GM19240 (cell line): ENCODE results near the gene MRM2.

Experiments
- DNase-seq: peaks from one replicate; pipeline ENCODE4 v3.0.0; 2011; ENCODE audit warnings: low spot score; ENCODE audit not compliant: insufficient read length

Gene MRM2

GRCh38 chr7:2266911-2267310 is 24.9 kb upstream of the MRM2 start:
- DNase-seq: no peak

GRCh38 chr7:2264158-2264557 is 22.2 kb upstream of the MRM2 start:
- no peak for DNase-seq

DNA sequence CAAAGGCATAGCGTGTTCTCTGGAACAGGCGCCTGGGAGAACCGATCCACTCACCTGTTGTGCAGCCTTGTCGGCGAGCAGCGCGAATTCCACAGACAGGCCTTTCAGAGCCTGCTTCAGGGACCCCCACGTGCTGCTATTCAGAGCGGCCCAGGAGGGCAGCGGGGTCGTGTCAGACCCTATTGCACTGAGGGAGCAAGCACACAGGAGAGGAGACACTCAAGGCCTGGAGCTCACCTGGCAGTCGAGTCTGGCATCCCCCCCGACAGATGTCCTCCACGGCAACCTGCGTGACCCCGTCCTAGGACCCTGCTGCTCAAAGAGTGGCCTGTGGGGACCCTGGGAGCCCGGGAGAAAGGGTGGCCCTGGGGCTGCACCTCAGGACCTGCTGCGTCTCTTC is 21.2 kb upstream of the MRM2 start:
- no peak for DNase-seq

DNA sequence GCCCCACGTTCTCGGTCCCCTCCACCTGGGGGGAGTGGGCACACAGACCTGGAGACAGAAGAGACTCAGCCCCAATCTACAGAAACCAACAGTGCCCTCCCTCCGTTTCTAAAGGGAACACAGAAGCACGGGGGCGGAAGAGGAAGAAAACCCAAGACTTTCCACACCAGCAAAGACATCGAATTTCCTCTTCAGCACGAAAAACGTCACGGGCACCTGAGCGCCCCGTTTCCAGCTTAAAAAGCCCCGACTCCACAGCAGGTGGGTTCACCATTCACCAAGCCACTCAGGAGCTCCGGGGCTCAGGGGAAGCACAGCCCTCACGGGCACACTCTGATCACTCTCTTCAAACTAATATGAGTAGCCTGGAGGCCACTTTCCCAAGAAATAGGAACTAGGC is 19.6 kb upstream of the MRM2 start:
- DNase-seq: peak; percentile 47

GRCh38 chr7:2260820-2261219 is 18.8 kb upstream of the MRM2 start:
- no peak for DNase-seq

DNA sequence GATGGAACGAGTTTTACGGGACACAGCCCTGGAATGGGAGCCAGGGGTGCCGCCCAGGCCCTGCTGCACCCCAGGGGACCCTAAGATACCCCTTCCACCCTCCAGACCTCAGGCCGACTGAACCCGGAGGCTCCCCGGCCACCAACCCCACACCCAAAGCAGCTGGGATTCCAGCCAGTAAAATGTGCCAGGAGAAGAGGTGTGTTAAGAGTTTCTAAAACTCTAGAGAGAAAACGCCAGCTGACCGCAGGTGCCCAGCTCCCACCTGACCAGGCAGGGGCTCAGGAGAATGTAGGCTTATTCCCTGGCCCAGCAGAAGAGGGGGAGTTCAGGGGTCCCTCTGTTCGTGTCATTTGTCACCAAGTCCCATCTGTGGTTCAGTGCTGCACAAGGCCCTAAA is 17.5 kb upstream of the MRM2 start:
- DNase-seq: no peak

DNA sequence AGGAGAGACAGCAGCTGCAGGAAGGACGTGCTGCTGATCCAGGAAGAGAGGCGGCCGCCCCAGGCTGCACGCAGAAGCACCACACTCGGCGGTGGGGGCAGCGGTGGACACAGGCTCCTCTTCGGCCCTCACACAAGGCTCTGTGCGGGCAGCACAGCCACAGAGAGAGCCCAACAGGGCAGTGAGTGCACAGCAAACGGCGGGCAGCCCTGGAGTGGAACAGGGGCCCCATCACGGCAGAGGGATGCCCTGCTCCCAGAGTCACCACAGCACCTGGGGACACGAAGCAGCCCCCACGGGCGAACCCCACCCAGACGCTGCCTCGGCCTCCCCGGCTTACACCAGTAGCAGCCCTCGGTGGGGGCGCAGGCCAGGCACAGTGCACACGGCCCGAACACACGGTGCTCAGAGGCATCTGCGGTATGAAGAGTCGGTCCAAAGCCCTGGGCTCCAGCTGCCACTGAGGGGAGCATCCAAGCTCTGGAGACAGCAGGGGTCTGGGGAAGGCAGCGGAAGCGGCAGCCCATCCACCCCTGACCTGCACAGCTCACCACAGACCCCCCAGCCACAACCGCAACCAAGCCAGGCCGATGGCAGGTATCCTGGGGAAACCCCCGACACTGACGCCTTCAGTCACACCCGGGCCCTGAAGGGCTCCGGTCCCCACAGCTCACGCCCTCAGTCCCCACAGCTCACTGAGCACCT is 16.8 kb upstream of the MRM2 start:
- DNase-seq: peak; percentile 90

- no peak for DNase-seq
Observed at GRCh38 chr7:2257651-2258050, 15.6 kb upstream of the MRM2 start.

GRCh38 chr7:2257046-2257551 is 15.1 kb upstream of the MRM2 start:
- DNase-seq: no peak

- no peak for DNase-seq
Observed at GRCh38 chr7:2256306-2257045, 14.5 kb upstream of the MRM2 start.

- DNase-seq: no peak
Observed at GRCh38 chr7:2255145-2256139, 13.4 kb upstream of the MRM2 start.

DNA sequence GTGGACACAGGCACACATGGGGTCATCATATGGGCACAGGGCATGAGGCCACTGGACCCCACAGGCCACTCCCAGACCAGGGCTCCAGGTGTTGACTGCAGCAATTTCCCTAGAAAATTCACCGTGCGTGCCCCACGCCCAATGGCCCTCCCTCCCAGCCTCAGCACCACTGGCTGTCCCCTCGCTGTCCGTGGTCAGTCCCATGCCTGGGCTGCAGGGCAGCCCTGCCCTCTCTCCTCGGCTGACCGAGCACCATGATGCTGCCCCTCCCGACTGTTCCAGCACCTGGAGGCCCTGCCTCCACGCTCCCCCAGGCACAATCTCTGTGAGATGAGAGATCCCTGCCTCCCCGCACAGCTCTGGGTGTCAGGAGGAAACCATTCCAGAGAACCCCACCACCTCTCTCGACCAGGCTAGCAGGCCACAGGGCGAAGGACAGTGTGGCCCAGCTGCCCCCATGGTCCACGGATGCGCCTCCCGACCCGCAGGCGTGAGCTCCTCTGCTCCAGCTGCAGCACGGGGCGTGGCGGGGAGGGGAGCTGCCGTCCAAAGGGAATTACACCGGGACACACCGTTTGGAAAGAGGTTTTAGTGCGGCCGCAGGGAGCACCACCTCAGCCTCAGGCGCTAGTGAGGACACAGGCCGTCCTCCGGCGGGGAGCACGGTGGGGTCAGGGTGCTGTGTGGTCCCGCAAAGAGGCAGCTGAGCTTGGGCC is 12.6 kb upstream of the MRM2 start:
- DNase-seq: no peak

DNA sequence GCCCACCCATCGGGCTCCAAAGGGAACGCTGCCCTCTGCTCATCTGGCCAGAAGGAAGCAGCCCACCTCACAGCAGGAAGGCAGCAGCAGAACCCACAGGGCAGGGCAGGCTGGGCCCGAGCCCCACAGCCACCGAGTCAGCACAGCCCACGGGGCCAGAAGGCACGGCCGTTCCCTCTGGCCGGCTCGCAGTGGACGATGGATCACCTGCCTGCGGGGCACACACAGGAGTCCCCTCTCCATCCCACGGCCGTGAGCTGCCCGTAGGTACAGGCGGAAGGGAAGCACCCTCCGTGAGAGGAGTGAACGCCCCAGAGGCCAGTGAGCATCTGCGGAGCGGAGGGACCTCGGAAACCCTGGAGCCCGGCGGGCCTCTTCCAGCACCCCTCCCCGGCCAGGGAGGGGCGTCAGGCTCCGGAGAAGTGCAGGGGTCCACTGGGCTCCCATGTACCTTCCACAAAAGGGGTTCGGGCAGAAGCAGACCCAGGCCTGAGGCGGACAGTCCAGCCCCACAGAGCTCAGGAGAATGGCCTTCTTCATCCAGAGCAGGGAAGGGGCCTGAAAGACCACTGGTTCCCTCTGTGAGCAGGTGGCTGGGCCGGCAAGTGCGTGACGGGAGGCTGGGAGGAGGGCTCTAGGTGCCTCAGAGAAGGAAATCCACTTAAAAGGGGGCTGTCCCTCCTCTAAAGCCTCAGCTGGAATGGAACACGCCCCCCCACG is 11.7 kb upstream of the MRM2 start:
- DNase-seq: no peak

- DNase-seq: no peak
Observed at GRCh38 chr7:2253021-2253420, 11.0 kb upstream of the MRM2 start.

- DNase-seq: no peak
Observed at GRCh38 chr7:2251841-2252771, 10.1 kb upstream of the MRM2 start.

GRCh38 chr7:2251381-2251780 is 9.4 kb upstream of the MRM2 start:
- DNase-seq: no peak

DNA sequence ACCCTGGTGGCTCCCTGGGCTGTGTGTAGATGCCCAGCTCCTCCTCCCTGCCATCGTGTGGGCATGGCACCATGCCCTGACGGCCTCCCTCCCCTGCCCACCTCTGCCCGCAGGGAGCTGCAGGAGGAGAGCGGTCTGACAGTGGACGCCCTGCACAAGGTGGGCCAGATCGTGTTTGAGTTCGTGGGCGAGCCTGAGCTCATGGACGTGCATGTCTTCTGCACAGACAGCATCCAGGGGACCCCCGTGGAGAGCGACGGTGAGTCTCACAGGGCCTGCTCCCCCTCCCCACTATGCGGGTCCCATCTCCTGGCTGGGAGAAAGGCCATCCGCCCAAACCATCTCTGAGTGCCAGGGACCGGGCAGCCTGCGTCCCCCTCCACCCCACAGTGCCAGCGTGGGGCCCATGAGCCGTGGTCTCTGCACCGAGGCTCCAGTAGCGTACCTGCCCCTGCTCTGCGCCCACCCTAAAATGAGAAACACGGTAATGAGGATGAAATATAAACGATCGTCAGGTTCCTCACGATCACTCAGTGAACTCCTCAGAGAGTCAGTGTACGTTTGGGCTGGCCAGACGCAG is 7.8 kb upstream of the MRM2 start:
- DNase-seq: no peak

DNA sequence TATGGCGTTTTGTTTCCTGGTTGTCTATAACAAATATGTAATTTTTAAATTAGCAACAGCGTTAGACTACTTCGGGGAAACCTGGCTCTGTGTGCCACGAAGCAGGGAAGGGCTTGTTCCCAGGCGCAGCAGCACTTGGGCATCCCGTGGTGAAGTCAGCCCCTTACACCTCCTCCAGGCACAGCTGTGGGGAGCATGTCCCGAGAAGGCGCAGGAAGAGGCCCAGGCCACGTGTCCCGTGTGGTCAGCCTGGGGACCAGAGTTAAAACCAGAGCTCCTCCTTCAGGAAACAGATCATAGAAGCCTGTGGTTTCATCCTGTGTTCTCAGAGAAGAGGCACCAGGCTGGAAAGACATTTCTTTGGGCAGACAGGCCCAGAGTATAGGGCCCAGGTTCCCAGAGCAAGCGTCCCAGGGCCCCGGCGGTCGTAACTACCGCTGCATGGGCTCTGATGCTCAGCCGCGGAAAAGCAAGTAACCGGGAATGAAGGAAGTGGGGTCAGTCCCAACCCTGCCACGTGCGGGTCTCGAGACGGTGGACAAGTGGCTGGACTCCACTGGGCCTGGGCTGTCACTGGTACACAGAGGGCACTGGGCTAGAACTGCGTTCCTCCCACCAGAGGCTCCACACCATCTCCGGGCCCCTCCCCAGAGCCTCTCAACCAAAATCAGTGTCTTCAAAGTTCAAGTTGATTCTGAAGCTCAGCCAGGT is 7.1 kb upstream of the MRM2 start:
- peak; percentile 41 for DNase-seq
